Raji (cell line): ENCODE results near the gene THSD7A.

Source experiments
- POLR2A ChIP-seq: IDR thresholded peaks from 2 replicates; pipeline ENCODE4 v1.6.1; 2011; ENCODE audit warnings: low read depth, low read length, control low read depth; ENCODE audit not compliant: insufficient read depth

THSD7A gene

GRCh38 chr7:11829954-11830353 lies 2.0 kb downstream of the THSD7A start:
- TF ChIP-seq POLR2A: no peak

DNA sequence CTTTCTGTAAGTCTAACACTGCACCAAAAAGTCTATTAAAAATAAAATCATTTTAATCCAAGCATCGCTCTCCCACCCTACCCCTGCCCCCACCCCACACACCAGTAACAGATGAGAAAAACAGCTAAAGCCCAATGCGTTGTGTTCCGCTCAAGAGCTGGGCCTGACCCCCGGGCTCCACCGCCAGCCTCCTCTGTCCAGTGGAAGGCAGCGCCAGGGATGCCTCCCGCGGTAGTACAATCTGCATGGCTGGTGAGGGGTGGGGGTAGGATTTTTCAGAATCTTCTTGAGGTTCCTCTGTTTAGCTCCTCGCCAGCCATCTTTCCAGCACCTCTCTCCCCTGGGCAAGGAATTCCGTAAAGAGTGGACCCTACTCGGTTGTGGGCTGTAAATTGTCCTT lies 12.1 kb downstream of the THSD7A start:
- TF ChIP-seq POLR2A: no peak

GRCh38 chr7:11819271-11819670 lies 12.7 kb downstream of the THSD7A start:
- TF ChIP-seq POLR2A: no peak

DNA sequence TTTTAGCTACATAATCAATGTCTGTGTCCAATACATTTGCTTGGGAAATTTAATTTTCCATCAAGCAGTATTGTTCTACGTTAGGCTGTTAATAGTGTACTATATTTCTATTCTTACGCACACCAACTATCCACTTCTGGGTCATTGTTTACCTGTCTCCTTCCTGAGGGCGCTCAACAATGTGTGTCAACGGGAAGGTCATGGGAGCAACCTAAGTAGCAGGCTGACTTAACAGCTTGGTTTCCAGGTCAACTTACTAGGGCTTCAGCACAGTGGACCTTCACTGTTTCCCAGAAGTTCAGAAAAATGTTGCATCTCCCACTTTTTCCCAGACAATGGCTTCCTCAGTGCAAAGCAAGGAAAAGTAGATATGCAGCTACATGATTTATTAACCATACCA lies 13.7 kb downstream of the THSD7A start:
- no peak for TF ChIP-seq POLR2A

- no peak for TF ChIP-seq POLR2A
These were observed 14.8 kb downstream of the THSD7A start for GRCh38 chr7:11817111-11817740.

DNA sequence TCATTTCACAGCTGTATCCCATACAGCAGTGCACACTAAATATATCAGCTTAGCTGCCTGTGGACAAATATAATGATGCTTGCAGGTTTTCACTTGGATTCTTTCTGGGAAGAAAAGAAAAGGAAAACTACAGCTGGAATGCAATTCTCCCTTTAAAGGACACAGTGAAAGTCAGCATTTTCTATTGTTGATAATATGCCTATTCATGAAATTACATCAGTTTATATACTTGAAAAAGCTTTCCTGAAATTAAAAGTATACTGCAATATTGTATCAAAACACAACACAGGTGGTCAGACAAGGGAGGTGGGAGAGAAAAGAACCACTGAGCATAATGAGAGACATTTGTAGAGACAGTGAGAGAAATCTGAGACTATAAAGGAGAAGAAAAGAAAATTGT lies 20.3 kb downstream of the THSD7A start:
- TF ChIP-seq POLR2A: no peak

GRCh38 chr7:11810043-11810625 lies 21.9 kb downstream of the THSD7A start:
- TF ChIP-seq POLR2A: no peak

GRCh38 chr7:11807000-11807399 lies 25.0 kb downstream of the THSD7A start:
- TF ChIP-seq POLR2A: no peak

- TF ChIP-seq POLR2A: no peak
These were observed 27.4 kb downstream of the THSD7A start for GRCh38 chr7:11804621-11805020.

DNA sequence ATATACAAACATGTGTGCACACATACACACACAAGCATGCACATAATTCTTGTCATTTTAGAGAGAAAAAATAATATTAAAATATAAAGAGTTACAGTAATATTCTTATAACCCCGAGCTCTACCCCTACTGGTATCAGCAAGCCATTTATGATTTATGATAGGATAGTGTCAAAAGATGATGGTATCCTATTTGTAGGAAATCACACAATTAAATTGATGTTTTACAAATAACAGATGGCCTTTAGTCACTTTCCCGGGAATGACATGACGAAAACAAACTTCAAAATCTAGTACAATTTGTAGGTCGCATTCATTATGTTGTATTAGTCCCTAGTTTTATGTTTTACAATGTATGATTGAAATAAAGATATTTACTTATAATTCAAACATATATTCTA lies 36.8 kb downstream of the THSD7A start:
- no peak for TF ChIP-seq POLR2A

DNA sequence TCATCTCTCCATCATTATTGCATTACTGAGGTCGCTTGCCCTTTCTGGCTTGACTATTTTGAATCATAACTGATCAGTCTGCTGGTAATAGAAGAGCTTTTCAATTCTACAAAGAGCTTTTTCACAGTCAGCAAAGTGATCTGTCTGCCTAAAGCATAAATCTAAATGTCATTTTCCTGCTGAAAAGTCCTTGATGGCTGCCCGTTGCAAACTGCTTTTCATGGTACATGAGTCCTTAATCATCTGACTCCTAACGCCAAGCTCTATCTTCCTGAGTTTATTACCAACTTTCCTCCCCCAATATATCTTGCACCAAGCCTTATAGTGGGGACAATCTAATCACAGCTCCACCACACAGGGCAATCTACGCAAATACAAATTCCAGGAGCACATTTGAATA lies 39.8 kb downstream of the THSD7A start:
- no peak for TF ChIP-seq POLR2A

DNA sequence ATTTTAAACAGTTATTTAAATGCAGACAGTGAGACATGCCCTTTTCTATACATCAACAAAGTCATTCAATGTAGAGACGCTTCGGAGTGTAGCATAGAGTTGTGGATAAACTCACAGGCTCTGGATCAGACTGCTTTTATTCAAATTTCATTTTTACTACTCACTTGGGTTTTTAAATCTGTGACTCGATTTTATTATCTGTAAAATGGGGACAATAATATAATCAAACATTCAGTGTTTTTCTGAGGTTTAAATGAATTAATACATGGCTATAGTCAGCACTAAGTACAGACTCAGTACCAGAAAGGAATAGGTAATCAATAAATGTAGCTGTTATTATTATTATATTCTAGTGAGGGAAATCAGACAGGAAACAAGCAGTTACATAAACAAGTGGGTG lies 43.4 kb downstream of the THSD7A start:
- TF ChIP-seq POLR2A: no peak

GRCh38 chr7:11787534-11787933 lies 44.5 kb downstream of the THSD7A start:
- no peak for TF ChIP-seq POLR2A

DNA sequence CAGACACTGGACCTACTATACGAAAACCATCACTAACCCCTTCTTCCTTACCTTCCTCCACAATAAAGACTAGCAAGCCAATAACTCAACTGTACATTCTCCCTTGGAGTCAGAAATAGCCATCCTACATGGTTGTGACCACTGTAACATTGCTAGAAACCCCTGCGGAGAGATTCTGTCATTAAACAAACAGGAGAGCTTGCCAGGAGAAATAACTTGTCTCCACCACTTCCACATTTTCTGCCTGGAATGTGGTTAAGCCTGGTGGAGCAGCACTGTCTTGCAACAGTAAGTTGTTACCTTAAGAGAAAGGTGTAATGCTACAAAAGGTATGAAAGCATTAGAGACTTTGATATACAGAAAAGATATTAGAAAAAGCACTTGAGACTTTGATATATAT lies 45.8 kb downstream of the THSD7A start:
- no peak for TF ChIP-seq POLR2A

DNA sequence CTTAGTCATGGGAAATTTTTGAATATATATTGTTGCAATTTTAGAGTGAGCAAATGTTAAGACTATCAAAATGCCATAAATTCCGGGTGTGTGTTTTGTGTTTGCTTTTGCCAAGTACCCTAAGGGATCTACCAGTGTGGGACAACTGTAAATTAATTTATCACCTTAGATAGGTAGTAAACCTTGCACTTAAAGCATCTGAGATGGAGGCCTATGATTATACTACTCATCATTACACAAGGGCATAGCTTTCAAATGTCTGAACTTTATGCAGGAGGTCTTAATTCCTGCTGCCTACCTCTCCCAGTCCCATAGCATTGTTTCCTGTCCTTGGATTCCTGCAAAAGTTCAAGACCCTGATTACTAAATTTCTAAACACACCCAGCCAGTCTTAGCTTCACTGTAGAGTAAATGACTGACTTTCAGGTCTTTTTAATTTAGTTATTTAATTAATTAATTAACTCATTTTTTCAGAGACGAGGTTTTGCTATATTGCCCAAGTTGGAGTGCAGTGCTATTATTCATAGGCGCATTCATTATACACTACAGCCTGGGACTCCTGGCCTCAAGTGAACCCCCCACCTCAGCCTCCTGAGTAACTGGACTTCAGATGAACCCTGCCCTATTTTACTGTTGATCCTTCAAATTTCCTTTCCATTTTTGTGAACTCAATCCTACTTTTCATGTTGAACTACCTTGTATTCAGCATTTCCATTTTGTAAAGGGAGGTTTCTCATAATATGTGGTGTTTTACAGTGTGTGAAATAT lies 47.0 kb downstream of the THSD7A start:
- TF ChIP-seq POLR2A: no peak
